GM18502 (cell line): ENCODE results near the gene CXCR2.
"Not testable (repeated sequence)": the region's sequence is repeated elsewhere in the genome, so short reads cannot be mapped to it uniquely, and the experiment has no call there.

Experiments
- ATAC-seq: cut with Tn5 transposase; IDR thresholded peaks from one replicate; pipeline ENCODE4 v1.9.1; 2021; ENCODE audit warnings: mild to moderate bottlenecking; ENCODE audit not compliant: unreplicated experiment, poor library complexity

CXCR2 gene

GRCh38 chr2:218125626-218126080 is at the start of gene CXCR2:
Gene CXCR2 (plus strand): TSS chr2:218126028. CDS start chr2:218134802, 8,774 bp downstream.
- no peak for ATAC-seq

DNA sequence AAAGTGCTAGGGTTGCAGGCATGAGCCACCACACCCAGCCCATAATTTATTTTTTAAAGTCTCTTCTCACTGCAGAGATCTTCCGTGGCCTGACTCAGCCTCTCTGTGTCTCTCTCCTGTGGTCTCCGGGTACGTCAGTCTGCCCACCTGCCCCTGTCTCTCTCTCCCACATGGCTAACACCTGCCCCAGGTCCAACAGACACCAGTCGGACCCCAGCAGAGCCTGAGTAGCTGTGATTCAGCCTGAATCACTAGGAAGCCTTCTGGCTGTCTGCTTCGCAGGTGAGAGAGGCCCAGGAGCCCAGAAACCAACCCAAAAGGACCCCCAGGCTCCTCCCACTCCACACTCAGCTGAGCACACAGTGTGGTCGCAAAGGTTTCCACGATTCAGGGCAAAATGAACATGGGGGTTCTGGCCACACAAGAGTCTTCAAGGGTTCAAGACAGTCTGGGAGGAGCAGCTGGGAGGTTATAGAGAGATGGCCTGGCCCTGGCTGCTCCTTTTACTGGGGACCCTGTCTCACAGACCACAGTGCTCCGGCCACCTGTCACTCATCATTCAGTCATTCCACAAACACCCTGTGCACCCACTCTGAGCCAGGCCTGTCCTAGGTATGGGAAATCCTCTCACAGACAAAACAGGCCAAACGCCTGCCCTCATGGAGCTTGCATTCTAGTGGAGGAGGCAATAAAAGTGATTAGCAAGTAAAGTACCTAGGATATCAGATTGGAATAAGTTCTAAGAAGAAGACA is 48.2 kb upstream of the CXCR2 start:
- ATAC-seq: no peak

DNA sequence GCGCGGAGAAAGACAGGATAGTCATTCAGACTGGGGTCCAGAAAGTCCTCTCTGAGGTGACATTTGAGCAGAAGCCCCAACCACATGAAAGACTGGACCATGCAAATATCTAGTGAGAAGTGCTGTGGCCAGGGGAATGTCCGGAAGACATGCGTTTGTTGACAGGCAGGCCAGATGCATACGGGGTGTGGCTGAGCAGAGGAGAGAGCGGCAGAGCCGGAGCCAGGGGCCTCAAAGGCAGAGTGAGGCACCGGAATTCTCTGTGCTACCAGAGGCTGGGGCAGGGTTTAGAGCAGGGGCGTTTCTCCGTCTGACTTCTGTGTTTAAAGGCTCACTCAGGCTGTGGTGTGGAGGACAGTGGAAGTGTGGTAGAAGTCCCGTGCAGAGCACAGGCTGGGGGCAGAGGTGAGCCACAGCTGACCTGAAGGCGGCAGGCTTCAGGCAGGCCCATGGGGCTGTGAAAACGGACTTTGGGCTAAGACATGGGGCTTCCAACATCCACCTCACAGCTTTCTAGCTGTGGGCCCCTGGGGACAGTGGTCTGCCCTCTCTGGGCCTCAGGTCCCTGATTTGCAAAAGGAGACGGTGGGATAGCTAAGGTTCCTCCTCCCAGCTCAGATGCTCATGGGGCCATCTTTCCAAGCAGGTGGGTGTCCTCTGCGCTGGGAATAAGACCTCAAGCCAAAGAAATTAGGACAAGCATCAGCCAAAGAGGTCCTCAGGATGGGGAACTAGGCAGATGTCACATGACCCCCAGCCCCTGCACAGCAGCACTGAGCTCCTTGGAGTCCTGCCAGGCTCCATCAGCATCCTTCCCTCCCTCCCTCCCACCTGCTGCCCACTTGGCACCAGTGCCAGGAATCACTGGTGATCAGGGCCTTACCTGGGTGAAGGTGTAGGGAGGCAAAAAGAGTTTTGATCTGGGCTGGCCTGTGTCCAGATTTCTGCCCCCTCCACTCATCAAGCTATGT is 45.6 kb upstream of the CXCR2 start:
- ATAC-seq: no peak

DNA sequence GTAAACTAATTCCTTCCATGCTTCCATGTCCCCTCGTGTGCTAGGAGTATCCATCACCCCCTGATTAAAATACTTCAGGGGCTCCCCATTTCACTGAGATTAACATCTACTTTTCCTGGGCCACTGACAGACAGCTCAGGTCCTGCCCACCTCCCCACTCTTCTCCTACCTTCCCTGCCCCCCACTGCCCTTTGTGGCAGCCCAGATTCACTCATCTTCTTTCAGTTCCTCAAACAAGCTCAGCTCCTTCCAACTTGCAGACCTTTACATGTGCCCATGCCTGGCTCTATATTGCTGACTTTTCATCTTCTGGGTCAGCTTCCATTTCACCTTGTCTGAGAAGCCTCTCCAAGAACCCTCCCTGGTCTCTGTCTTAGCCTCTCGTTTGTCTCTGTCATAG is 44.8 kb upstream of the CXCR2 start:
- peak; percentile 96 for ATAC-seq

DNA sequence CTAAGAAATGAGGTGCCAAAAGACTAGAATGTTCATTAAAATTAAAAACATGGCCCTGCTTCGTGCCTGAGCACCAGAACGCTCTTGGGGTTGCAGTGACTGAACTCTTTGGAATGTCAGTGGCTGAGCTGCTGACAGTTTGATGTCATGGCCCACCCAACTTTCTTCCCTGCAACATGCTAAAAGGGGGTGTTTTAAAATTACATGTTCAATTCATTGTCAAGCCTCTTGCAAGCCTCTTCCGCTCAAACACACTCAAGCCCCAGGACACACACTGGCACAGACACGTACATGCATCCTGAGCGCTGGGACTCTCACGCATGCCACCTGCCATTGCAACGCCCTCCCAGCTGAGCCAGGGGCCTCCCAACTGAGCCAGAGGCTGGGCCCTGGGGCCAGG is 44.1 kb upstream of the CXCR2 start:
- ATAC-seq: no peak

GRCh38 chr2:218082586-218083351 is 43.1 kb upstream of the CXCR2 start:
- no peak for ATAC-seq

GRCh38 chr2:218083352-218083676 is 42.5 kb upstream of the CXCR2 start:
- no peak for ATAC-seq

- no peak for ATAC-seq
Observed at GRCh38 chr2:218086478-218086877, 39.4 kb upstream of the CXCR2 start.

DNA sequence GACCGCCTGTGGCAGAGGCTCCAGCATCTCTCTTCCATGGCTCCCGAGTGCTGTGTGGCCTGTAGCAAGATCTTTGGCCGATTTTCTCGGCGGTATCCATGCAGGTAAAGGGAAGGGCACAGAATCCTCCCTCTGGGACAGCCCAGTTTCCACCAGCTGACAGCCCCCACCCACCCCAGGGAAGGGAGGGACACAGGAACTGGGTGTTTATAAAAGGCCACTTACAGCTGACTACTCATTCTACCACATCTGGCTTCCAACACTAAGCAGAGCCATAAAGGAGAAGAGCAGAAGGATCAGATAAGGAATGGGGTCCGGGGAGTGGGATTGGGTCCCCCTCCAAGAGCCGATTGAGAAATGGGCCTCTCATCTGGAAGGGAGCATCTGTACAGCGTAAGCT is 36.6 kb upstream of the CXCR2 start:
- ATAC-seq: no peak

DNA sequence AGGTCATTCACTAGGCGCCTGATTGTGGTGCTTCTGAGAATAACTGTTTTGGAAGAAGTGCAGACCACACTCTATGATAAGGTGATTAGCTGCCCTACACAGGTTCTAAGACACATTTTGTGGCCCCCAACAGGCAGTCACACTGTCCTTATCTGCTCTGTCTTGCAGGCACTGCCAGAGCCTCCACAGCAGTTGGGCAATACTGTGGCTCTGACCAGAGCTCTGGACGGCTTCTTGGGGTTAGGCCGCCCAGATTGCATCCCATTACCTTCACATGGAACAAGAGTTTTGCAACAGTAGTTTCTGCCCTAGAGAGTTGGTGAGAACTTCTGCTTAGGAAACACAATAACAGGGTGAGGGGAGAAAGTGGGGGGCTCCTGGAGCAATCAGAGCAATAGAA is 34.1 kb upstream of the CXCR2 start:
- no peak for ATAC-seq

GRCh38 chr2:218093879-218094278 is 31.9 kb upstream of the CXCR2 start:
- ATAC-seq: no peak

- no peak for ATAC-seq
Observed at GRCh38 chr2:218095853-218096252, 30.0 kb upstream of the CXCR2 start.

GRCh38 chr2:218097975-218098374 is 27.9 kb upstream of the CXCR2 start:
- no peak for ATAC-seq

GRCh38 chr2:218108834-218109233 is 17.0 kb upstream of the CXCR2 start:
- ATAC-seq: not testable (repeated sequence)

DNA sequence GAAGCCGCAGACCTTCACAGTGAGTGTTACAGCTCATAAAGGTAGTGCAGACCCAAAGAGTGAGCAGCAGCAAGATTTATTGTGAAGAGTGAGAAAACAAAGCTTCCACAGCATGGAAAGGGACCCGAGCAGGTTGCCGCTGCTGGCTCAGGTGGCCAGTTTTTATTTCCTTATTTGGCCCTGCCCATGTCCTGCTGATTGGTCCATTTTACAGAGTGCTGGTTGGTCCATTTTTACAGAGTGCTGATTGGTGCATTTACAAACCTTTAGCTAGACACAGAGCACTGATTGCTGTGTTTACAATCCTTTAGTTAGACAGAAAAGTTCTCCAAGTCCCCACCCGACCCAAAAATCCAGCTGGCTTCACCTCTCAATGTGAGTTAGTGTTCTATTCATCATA is 4.0 kb upstream of the CXCR2 start:
- ATAC-seq: not testable (repeated sequence)

DNA sequence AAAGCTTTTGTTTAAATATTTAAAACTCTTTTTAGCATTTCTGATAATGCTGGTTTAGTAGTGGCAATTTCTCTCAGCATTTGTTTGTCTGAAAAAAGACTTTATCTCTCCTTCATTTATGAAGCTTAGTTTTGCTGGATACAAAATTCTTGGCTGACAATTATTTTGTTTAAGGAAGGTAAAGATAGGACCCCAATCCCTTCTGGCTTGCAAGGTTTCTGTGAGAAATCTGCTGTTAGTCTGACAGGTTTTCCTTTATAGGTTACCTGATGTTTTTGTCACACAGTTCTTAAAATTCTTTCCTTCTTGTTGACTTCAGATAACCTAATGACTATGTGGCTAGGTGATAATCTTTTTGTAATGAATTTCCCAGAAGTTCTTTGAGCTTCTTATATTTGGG is 3.5 kb upstream of the CXCR2 start:
- not testable (repeated sequence) for ATAC-seq

DNA sequence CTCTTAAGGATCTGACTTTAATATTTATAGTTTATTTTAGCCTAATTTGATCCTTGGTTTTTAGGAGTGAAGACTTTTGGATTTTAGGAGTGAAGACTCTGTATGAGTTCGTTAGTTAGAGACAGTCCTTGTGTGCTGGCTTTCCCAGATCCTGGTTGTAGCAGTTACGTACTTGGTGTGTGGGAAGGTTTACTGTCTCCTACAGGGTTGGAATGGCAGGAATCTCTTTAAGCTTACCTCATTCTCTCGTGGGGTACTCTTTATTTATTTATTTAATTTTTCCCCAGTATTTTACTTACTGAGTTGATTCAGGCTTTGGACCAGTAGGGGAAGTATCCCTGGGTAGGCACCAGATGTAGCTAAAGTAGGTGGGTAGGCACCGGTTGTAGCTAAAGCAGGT is 1.8 kb upstream of the CXCR2 start:
- ATAC-seq: no peak

- ATAC-seq: no peak
Observed at GRCh38 chr2:218125095-218125494, 733 bp upstream of the CXCR2 start.

DNA sequence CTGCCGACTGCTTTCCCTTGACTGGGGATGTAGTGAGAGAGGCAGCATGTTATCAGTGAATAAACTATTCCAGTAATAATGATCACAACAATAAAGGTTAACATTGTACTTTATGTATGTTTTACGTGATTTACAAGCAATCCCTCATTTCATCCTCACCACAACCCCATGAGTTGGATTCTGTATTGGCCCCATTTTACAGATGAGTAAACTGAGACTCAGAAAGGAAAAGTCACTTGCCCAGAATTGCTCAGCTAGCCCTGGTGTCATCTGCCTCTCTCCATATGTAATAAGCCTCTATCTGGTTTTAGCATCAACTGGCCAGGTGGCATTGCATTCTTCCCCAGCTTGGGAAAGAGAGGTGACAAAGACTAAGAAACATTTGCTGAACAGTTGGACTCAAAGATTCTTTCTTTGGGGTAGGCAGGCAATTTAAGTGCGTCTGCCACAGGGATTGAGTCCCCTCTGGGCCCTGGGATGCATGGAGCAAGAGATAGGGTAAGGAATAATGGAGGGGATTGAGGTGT is 2.2 kb downstream of the CXCR2 start:
- ATAC-seq: no peak

DNA sequence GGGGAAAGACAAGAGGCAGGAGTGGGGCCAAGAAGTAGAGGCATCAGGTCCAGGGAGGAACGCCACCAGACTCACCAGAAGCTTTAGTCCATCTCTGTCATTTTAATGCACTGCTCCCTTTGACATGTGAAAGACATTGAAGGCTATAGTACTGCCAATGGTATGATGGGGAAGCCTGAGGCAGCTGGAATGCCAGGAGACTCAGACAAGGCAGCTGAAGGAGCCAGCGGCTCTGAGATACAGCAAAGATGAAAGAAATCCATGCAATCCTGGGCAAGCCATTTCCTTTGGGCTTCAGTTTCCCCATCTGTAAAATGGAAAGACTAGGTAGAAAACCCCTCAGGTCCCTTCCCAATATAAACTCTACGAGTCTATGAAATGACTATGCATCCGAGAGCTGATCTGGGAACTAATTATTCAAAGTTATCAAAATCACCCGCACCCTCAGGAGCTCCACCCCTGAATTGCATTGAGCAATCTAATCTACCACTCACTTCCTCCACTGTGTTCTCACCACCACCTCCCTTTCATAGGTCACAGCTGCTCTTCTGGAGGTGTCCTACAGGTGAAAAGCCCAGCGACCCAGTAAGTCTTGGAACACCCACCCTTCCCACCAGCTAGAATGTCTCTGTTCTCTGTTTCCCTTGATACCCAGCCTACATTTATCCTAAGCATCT is 3.1 kb downstream of the CXCR2 start:
- no peak for ATAC-seq
